Endometrial microvascular endothelial cells (primary cell): ENCODE data around the gene RAI14. TPM values are rescaled to one million over a fixed set of nuclear protein-coding genes. Genes with fewer than 3 reads are reported as not detected.

Experiments
- in situ Hi-C: cut with HindIII; loops from 2 replicates; pipeline ENCODE4 v1.10.0; 2017; ENCODE audit warnings: low sequenced_read_pairs, low pct_unique_long_range_greater_than_20kb; ENCODE audit errors: inconsistent ontology term
- total RNA-seq: library from RNA; depleted of rRNA; stranded (reverse); fragments of >200 nt; gene quantifications from one replicate; pipeline ENCODE4 v1.2.3, GENCODE V29; 2015; ENCODE audit errors: inconsistent ontology term

Gene RAI14
- total RNA-seq, 1 donor from 2014 or later: 126 TPM

DNA sequence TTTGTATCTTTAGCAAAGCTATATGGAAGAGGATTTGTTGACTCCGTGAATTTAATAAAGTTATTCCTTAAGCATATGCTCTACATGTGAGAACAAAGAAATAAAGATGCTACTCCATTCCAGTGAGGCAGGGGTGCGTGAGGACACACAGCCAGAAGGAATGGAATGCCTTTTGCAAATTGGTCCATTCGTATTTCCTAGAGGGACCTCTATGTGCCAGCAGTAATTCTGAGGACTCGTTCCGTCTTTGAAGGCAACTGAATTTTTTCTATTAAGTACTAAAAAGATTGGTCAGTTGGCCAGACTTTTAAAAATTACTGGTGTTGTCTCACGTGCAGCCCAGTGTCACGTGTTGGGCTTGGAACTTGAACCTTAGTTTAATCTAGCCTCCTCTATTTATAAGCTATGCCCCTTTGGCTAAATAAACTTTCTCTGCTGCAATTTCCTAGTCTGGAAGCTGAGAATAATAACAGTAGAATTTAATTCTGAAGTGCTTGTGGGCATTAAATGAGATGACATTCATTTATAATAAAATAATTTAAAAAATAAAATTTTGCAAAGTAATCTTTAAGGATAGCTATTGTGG, 13.9 kb downstream of the RAI14 start:
- in situ Hi-C loops: no loop called here

DNA sequence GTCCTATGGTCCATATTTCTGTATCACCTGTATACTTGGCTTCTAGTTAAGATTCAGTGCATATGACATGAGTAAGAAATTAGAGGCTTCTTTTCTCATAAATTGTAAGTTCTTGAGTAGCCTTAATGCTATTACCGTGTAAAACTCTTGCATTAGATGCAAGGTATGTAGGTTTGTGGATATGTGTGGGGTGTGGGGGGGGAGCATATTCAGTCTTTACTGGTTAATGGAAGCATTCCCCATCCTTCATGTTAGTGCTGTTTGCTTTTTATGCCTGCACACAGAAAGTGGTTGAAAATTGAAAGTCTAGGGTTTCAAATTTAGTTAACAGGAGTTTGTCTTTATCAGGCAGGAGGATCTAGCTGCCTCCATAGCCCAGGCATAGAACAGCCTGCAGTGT, 16.1 kb downstream of the RAI14 start:
- in situ Hi-C loops: no loop called here

- in situ Hi-C loops: no loop called here
Observed at GRCh38 chr5:34673463-34674125, 17.5 kb downstream of the RAI14 start.

GRCh38 chr5:34674187-34674586, 18.1 kb downstream of the RAI14 start:
- in situ Hi-C loops: no loop called here

DNA sequence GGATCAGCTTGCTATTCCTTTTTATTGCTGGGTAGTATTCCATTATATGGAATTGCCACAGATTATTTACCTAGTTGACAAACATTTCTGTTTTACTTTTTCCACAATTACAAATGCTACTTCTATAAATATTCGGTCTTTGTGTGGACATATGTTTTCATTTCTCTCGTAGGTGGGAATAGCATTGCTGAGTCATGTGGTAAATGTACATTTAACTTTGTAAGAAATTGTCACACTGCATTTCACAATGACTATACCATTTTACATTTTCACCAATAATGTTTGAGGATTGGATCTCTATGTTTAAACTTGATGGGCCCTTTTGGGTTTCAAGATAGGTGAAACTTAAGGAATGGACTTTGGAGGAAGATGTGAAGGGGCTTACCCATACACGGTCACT, 19.7 kb downstream of the RAI14 start:
- in situ Hi-C loops: no loop called here

DNA sequence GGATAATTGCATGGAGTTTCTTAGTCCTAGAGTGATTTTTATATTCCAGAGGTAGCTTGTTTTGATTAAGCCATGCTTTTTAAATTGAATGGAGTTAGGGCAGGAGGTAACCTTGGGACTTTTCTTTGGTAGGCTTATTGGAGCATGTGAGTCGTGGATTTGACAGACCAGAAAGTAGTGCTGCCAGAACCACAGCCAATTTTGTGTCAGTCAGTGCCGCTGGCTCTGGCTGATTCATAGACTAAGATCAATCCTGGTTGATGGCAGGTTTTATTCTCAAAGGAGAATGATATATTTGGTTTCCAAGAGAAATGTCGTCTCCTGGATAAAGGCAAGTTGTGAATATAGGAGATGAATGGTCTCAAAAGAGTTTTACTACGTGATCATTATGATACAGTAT, 20.3 kb downstream of the RAI14 start:
- in situ Hi-C loops: no loop called here

GRCh38 chr5:34677428-34677827, 21.3 kb downstream of the RAI14 start:
- in situ Hi-C loops: no loop called here

- in situ Hi-C loops: no loop called here
Observed at GRCh38 chr5:34680896-34681295, 24.8 kb downstream of the RAI14 start.

- in situ Hi-C loops: no loop called here
Observed at GRCh38 chr5:34682926-34683623, 26.9 kb downstream of the RAI14 start.

- in situ Hi-C loops: no loop called here
Observed at GRCh38 chr5:34684281-34684979, 28.3 kb downstream of the RAI14 start.

DNA sequence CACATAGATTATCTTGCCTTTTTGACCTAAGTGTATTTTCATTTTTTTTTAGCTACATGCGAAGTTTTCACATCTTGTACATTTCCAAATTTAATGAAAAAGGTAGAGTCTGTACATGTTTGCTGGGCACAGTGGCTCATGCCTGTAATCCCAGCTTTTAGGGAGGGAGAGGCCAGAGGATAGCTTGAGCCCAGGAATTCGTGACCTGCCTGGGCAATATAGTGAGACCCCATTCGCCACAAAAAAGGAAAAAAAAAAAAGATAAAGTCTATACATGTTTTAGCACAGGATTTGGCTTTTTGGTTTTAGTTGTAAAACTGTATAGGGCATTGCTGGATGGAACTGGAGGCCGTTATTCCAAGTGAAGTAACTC, 28.8 kb downstream of the RAI14 start:
- in situ Hi-C loops: no loop called here

DNA sequence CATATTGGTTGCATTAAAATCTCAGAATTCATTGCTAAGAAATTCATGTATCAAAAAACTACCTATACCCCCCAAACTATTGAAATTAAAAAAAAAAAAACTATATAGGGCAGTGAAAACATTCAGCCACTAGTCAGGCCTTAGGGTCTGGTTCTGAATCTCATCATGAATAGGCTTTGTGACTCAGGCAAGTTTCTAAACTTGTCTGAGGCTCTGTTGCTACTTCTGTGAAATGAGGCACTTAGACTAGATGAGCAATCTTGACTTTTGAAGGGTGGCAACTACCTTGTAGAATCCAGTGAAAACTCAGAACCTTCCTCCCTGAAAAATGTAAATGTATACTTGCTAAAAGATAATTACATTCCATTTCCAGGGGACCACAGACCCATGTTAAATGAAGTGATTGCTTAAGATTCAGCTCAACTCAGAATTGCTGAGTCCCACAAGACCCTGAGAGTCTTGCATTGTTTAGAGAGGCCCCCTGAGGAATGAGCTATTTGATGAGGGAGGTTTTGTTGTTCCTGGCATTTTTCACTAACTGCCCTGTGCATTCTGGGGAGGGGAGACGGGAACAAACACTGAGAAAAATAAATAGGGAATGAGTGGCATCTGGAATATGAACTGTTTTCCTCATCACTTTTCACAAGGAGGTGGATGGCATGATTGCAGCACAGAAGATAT, 29.5 kb downstream of the RAI14 start:
- in situ Hi-C loops: no loop called here

- in situ Hi-C loops: no loop called here
Observed at GRCh38 chr5:34686762-34687268, 30.7 kb downstream of the RAI14 start.

DNA sequence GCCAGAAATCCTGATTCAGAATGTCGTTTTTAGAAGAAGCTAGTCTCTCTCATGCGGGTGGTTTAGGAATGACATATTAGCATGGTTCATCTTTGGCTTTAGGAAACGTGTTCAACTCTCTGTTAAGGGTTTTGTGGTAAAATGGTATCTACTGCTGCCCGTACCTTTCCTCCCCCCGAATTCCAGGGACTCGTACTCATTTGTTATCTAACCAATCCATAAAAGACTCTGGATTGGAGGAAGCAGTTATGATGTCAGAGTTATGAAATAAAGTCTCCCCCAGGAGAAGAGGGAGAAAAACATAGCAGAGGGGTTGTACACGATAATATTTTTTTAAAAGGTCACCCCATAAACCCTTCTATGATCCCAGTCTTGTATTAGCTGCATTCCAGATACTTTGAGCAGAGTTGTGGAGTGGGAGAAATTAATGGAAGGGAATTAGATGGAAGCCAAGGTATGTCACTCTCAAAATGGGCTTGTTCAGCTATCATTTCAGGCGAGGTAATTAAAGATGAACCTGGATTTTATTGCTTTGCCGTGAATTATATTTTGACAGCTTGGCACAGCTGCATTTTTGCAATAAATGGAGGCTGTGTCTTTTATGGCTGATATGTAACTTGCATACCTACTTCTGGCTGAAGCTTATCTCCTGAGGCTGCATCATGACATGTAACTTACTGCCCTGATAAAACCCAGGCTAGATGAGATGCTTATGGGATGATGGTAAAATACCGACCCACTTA, 31.3 kb downstream of the RAI14 start:
- in situ Hi-C loops: no loop called here

- in situ Hi-C loops: no loop called here
Observed at GRCh38 chr5:34688015-34688810, 32.1 kb downstream of the RAI14 start.

- in situ Hi-C loops: no loop called here
Observed at GRCh38 chr5:34690301-34690700, 34.2 kb downstream of the RAI14 start.

- in situ Hi-C loops: no loop called here
Observed at GRCh38 chr5:34690898-34691297, 34.8 kb downstream of the RAI14 start.

DNA sequence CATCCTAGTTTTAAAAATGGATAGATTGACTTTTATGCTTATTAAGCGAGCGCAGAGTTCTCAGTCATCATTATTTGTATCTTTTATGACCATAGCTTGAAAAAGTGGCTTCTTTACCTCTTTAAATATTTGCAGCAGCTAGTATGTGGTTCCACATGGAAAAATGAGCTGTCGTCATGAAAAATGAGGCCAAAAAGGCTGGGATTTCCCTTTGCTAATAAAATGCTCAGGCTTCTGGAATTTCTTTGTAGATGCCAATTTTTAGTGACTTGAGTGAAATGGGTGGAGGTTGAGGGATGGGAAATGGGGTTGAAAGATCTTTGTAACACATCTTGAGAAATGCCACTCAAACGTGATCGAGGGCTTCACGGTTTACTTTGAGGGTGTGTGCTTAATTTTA, 35.2 kb downstream of the RAI14 start:
- in situ Hi-C loops: no loop called here
